Right lobe of liver (tissue), 4 donors: ENCODE results near the gene EMC6.

ENCODE experiments used
- POLR2A ChIP-seq: fragments of 450-650 bp; IDR thresholded peaks from one replicate; pipeline ENCODE4 v1.6.1; 2017; ENCODE audit warnings: antibody characterized with exemption, mild to moderate bottlenecking
- TF ChIP-seq, protein P1 (sequence below), 4 donors: fragments of 200-600 bp in 3 of 4; fragments of 450-650 bp in 1 of 4; IDR thresholded peaks; one replicate each; pipeline versions ENCODE4 v1.5.1 to v1.8.0; 2016 to 2022; ENCODE audit warnings: antibody characterized with exemption in 4 of 4, mild to moderate bottlenecking in 2 of 4
- donor health status: DM: no; HTN: no; CAD: no.
- donor health status: DM: no; HTN: no; CAD: no.
- donor health status: DM: no; HTN: yes; CAD: no.

DNA sequence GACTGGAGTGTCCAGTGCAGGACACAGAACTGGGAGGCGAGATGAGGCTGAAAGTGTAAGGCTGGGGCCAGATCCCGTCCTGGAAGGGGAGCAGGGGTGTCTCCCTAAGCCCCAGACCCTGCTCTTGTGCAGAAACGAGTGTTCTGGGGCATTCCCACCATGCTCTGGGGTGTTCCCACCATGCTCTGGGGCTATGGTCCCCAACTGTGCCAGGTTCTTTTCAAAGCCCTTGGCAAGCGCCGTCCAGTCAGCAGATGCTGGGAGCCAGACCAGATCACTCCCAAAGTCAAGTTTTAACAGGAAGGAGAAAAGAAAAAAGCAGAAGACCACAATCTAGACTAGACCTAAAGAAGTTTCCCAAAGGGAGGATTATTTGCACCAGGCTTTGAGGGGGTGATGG, 2.8 kb upstream of the EMC6 start:
- TF ChIP-seq, protein P1, sequence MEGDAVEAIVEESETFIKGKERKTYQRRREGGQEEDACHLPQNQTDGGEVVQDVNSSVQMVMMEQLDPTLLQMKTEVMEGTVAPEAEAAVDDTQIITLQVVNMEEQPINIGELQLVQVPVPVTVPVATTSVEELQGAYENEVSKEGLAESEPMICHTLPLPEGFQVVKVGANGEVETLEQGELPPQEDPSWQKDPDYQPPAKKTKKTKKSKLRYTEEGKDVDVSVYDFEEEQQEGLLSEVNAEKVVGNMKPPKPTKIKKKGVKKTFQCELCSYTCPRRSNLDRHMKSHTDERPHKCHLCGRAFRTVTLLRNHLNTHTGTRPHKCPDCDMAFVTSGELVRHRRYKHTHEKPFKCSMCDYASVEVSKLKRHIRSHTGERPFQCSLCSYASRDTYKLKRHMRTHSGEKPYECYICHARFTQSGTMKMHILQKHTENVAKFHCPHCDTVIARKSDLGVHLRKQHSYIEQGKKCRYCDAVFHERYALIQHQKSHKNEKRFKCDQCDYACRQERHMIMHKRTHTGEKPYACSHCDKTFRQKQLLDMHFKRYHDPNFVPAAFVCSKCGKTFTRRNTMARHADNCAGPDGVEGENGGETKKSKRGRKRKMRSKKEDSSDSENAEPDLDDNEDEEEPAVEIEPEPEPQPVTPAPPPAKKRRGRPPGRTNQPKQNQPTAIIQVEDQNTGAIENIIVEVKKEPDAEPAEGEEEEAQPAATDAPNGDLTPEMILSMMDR (IDR thresholded peaks at IDR 0.05): no peak
- no peak for TF ChIP-seq POLR2A
